Measurements from ENCODE around the gene ANXA11.

- no peak for TF ChIP-seq CTCF (IDR thresholded peaks at IDR 0.05)
- TF ChIP-seq POLR2AphosphoS5 (IDR thresholded peaks at IDR 0.05), result no peak
- TF ChIP-seq EP300 (IDR thresholded peaks at IDR 0.05), result no peak
- TF ChIP-seq POLR2A (IDR thresholded peaks at IDR 0.05; ENCODE audit: low read depth), result no peak
These were observed 82.6 kb downstream of the ANXA11 start for GRCh38 chr10:80122746-80123145.

Measured in esophagus muscularis mucosa (tissue), 4 donors.